ENCODE data around the gene SH3TC1.

GRCh38 chr4:8180310-8181093, 18.6 kb upstream of the SH3TC1 start:
- no peak for TF ChIP-seq CTCF (IDR thresholded peaks at IDR 0.05)
- no peak for TF ChIP-seq EP300 (IDR thresholded peaks at IDR 0.05)
- no peak for TF ChIP-seq POLR2AphosphoS5 (IDR thresholded peaks at IDR 0.05)
- no peak for TF ChIP-seq POLR2A (IDR thresholded peaks at IDR 0.05; ENCODE audit: low read depth)

Data from esophagus muscularis mucosa (tissue), 4 donors.